ENCODE measurements around the gene SMIM41.

Gene SMIM41

GRCh38 chr12:52079576-52080402, at the start of gene SMIM41:
Gene SMIM41 (plus strand): TSS chr12:52079704. CDS start chr12:52079780, 76 bp downstream.
- no peak for DNase-seq (ENCODE audit: low read depth)

GRCh38 chr12:52032446-52032803, 47.1 kb upstream of the SMIM41 start:
- DNase-seq (ENCODE audit: low read depth): no peak

- peak; percentile 79 for DNase-seq (ENCODE audit: low read depth)
Measured at GRCh38 chr12:52032804-52033445, 46.6 kb upstream of the SMIM41 start.

GRCh38 chr12:52033446-52034140, 45.9 kb upstream of the SMIM41 start:
- no peak for DNase-seq (ENCODE audit: low read depth)

- DNase-seq (ENCODE audit: low read depth): no peak
Measured at GRCh38 chr12:52035190-52035589, 44.3 kb upstream of the SMIM41 start.

GRCh38 chr12:52035926-52036325, 43.6 kb upstream of the SMIM41 start:
- DNase-seq (ENCODE audit: low read depth): no peak

GRCh38 chr12:52036587-52037171, 42.8 kb upstream of the SMIM41 start:
- peak; percentile 74 for DNase-seq (ENCODE audit: low read depth)

GRCh38 chr12:52037248-52037861, 42.1 kb upstream of the SMIM41 start:
- DNase-seq (ENCODE audit: low read depth): no peak

GRCh38 chr12:52038447-52038846, 41.1 kb upstream of the SMIM41 start:
- DNase-seq (ENCODE audit: low read depth): no peak

GRCh38 chr12:52041035-52041434, 38.5 kb upstream of the SMIM41 start:
- DNase-seq (ENCODE audit: low read depth): no peak

- no peak for DNase-seq (ENCODE audit: low read depth)
Measured at GRCh38 chr12:52041695-52042123, 37.8 kb upstream of the SMIM41 start.

- DNase-seq (ENCODE audit: low read depth): no peak
Measured at GRCh38 chr12:52042706-52043385, 36.7 kb upstream of the SMIM41 start.

GRCh38 chr12:52043386-52044212, 35.9 kb upstream of the SMIM41 start:
- DNase-seq (ENCODE audit: low read depth): no peak

- no peak for DNase-seq (ENCODE audit: low read depth)
Measured at GRCh38 chr12:52044292-52044983, 35.1 kb upstream of the SMIM41 start.

GRCh38 chr12:52045794-52046199, 33.7 kb upstream of the SMIM41 start:
- no peak for DNase-seq (ENCODE audit: low read depth)

- DNase-seq (ENCODE audit: low read depth): no peak
Measured at GRCh38 chr12:52046859-52047258, 32.6 kb upstream of the SMIM41 start.

- no peak for DNase-seq (ENCODE audit: low read depth)
Measured at GRCh38 chr12:52049286-52049685, 30.2 kb upstream of the SMIM41 start.

GRCh38 chr12:52049688-52050087, 29.8 kb upstream of the SMIM41 start:
- DNase-seq (ENCODE audit: low read depth): no peak

- DNase-seq (ENCODE audit: low read depth): no peak
Measured at GRCh38 chr12:52050116-52050757, 29.3 kb upstream of the SMIM41 start.
